ENCODE results near the gene ARHGAP10. TPM values are rescaled to one million over a fixed set of nuclear protein-coding genes. Genes with fewer than 3 reads are reported as not detected.

Gene ARHGAP10
- total and polyA plus RNA-seq, 12 donors: 33.9 to 71.1 (median 60.7) TPM

DNA sequence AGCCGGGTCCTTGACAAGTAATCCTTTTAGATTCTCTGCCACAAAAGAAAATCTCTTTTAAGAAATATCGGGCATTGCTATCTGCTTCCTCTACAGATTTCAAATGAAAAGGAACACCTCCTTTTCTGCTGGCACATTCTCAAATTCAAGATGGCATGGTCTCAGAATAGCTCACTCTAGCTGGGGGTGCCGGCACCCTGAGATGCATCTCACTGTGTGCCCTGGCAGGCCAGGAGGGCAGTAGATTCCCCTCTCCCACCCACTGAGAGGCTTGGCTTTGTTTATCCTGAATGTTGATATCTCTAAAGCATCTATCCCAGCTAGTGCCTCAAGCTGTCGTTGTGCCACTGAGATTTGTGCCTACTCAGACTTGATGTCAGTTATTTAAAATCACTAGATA, 319.5 kb downstream of the ARHGAP10 start:
- TF ChIP-seq, protein P1, sequence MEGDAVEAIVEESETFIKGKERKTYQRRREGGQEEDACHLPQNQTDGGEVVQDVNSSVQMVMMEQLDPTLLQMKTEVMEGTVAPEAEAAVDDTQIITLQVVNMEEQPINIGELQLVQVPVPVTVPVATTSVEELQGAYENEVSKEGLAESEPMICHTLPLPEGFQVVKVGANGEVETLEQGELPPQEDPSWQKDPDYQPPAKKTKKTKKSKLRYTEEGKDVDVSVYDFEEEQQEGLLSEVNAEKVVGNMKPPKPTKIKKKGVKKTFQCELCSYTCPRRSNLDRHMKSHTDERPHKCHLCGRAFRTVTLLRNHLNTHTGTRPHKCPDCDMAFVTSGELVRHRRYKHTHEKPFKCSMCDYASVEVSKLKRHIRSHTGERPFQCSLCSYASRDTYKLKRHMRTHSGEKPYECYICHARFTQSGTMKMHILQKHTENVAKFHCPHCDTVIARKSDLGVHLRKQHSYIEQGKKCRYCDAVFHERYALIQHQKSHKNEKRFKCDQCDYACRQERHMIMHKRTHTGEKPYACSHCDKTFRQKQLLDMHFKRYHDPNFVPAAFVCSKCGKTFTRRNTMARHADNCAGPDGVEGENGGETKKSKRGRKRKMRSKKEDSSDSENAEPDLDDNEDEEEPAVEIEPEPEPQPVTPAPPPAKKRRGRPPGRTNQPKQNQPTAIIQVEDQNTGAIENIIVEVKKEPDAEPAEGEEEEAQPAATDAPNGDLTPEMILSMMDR (IDR thresholded peaks at IDR 0.05): no peak
- ATAC-seq (no peak), DNase-seq (no peak)
- Histone ChIP-seq H3K36me3 (peaks cover 0 to 19% (median 0%) of the 10 kb centered on the region in 9 donors), H3K9me3 (no peaks in the 10 kb centered on the region), H3K4me3 (no peak overlapping the region), H3K4me1 (peaks cover 0 to 79% (median 48%) of the 10 kb centered on the region in 9 donors), H3K27ac (peak overlapping the region in 9 of 10 donors; percentile 34 to 86 (median 75)), H3K27me3 (no peaks in the 10 kb centered on the region)
- 50 to 71% methylated on average over 4 of the region's 4 CpGs for WGBS, 2 donors
- intact Hi-C loops (cut with DNase I): loop anchor here in 4 of 10 donors (5.0 to 10.0 kb wide), 4 partner anchors 67 to 213 kb away; no protein-coding TSS in a partner anchor

DNA sequence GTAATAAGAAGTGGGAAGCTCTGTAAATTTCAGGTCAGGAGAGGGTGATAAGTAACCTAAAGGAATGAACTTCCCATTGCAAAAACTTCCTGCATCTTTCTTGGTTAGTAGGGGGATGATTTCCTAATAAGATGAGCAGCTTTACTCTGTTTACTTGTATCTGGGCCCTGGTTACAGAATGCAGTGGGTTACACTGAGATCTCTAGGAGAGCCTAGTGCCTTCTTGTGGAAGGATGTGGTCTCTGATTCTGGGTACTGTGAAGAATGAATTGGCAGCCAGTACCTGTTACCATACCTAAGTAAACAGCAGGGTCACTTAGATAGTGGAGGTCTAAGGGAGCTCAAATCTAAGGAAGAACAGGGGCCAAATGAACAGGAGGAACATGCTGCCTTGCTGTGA, 320.6 kb downstream of the ARHGAP10 start:
- H3K4me3 ChIP-seq: no peak overlapping the region
- peak overlapping the region; percentile 46 to 86 (median 76) for H3K27ac ChIP-seq
- peaks cover 0 to 12% (median 0%) of the 10 kb centered on the region in 9 donors for H3K36me3 ChIP-seq
- no peaks in the 10 kb centered on the region for H3K9me3 ChIP-seq
- no peaks in the 10 kb centered on the region for H3K27me3 ChIP-seq
- ATAC-seq (peak in 4 of 8 donors; percentile 9 to 48 (median 22)), DNase-seq (no peak)
- intact Hi-C loops (cut with DNase I): loop anchor here in 4 of 10 donors (5.0 to 10.0 kb wide), 4 partner anchors 68 to 212 kb away; no protein-coding TSS in a partner anchor
- TF ChIP-seq, protein P1 (IDR thresholded peaks at IDR 0.05): no peak
- H3K4me1 ChIP-seq: peaks cover 0 to 79% (median 54%) of the 10 kb centered on the region in 9 donors

DNA sequence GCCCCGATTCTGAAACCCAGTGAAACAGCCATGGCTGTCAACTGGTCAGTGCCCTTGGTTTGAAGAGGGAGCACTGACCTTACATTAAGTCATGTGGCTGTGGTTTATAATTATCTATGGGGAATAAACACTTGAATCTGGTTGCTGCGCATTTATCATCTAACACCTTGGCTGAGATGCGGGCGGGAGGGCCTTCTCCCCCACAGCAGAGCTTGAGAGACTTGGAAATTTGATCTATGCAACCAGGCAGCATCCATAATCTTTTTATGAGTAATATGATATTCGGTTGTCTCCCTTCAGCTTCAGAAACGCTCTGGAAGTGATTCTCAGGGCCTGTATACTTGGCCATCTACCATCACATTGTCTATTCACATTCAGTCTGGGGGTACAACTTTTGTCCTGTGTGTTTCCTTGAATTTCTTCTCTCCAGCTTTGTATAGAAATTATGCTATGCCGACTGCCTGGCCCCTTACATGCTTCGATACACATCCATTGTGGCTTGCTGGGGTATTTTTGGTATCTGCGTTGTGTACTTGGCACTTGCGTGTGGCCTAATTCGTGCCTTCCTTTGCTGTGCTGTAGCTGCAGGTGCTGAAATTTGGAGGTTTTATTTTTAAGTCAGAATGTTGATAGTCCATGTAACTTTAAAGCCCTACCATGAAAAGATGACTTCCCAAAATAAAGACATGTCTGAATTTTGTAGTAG, 321.6 kb downstream of the ARHGAP10 start:
- Histone ChIP-seq H3K36me3 (peaks cover 0 to 3% (median 0%) of the 10 kb centered on the region in 9 donors), H3K4me1 (peaks cover 0 to 85% (median 61%) of the 10 kb centered on the region in 9 donors), H3K27me3 (no peaks in the 10 kb centered on the region), H3K4me3 (no peak overlapping the region), H3K9me3 (no peaks in the 10 kb centered on the region), H3K27ac (peak overlapping the region; percentile 46 to 86 (median 76))
- intact Hi-C loops (cut with DNase I): loop anchor here in 4 of 10 donors (5.0 to 10.0 kb wide), 4 partner anchors 69 to 211 kb away; no protein-coding TSS in a partner anchor
- ATAC-seq (peak; percentile 19 to 80 (median 68)), DNase-seq (peak in 1 of 2 donors; percentile 36)
- 48 to 67% methylated on average over 11 of the region's 11 CpGs for WGBS, 2 donors
- TF ChIP-seq, protein P1 (IDR thresholded peaks at IDR 0.05): no peak

DNA sequence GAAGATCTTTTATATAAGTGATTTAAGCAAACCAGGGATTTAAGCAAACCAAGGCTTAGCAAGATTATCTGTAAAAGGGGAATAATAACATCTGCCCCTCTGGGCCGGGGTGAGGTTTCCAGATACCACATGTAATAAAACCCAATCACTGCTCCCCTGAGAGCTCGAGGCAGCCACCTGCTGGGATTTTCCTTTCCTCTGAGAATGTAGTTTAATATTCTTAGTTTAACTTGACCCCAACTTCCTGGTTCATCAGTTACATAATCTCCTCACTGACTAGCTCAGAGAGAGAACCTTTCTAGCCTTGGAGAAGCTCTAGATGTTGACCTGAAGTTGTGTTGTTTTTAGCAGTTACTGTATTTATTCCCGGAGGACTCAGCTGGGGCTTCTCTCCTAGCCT, 322.4 kb downstream of the ARHGAP10 start:
- Histone ChIP-seq H3K27ac (peak overlapping the region in 9 of 10 donors; percentile 58 to 86 (median 77)), H3K4me3 (no peak overlapping the region), H3K4me1 (peaks cover 0 to 85% (median 66%) of the 10 kb centered on the region in 9 donors), H3K36me3 (no peaks in the 10 kb centered on the region), H3K9me3 (no peaks in the 10 kb centered on the region), H3K27me3 (no peaks in the 10 kb centered on the region)
- DNase-seq: no peak
- peak in 2 of 8 donors; percentile 16 to 18 for ATAC-seq
- 42 to 43% methylated on average over 3 of the region's 3 CpGs for WGBS, 2 donors
- TF ChIP-seq, protein P1 (IDR thresholded peaks at IDR 0.05): peak in 2 of 9 donors; percentile 7 to 16
- intact Hi-C loops (cut with DNase I): loop anchor here in 4 of 10 donors (5.0 to 10.0 kb wide), 4 partner anchors 69 to 211 kb away; no protein-coding TSS in a partner anchor
